Loucy (cell line): Measurements from ENCODE around the gene HSPA4L.

Experiments
- H2AFZ ChIP-seq: fragments of 200-600 bp; sonication (generic); 2 replicates; pipeline ENCODE4 v1.6.0; 2016; ENCODE audit warnings: antibody characterized with exemption, mild to moderate bottlenecking, low read length, moderate library complexity
- H3F3A ChIP-seq: fragments of 200-600 bp; 2 replicates; pipeline ENCODE4 v1.6.0; 2016; ENCODE audit warnings: antibody characterized with exemption, low read depth, mild to moderate bottlenecking
- H3K27me3 ChIP-seq: fragments of 200-600 bp; sonication (generic); 2 replicates; pipeline ENCODE4 v1.6.1; 2014; ENCODE audit warnings: low read length, mild to moderate bottlenecking; ENCODE audit not compliant: insufficient read depth, poor library complexity, severe bottlenecking
- H3K36me3 ChIP-seq: fragments of 200-600 bp; sonication (generic); 2 replicates; pipeline ENCODE4 v1.6.1; 2016; ENCODE audit warnings: low read length; ENCODE audit not compliant: insufficient read depth
- H3K4me1 ChIP-seq: fragments of 200-600 bp; sonication (generic); 2 replicates; pipeline ENCODE4 v1.5.1; 2014; ENCODE audit warnings: low read length, mild to moderate bottlenecking; ENCODE audit not compliant: insufficient read depth, poor library complexity, severe bottlenecking
- H3K4me2 ChIP-seq: fragments of 200-600 bp; sonication (generic); 2 replicates; pipeline ENCODE4 v1.6.0; 2014; ENCODE audit warnings: antibody characterized with exemption, low read length, low read depth, mild to moderate bottlenecking; ENCODE audit not compliant: poor library complexity, severe bottlenecking
- H3K4me3 ChIP-seq: fragments of 200-600 bp; sonication (generic); 2 replicates; pipeline ENCODE4 v1.5.1; 2014; ENCODE audit warnings: low read length, mild to moderate bottlenecking, mixed read lengths; ENCODE audit not compliant: poor library complexity, severe bottlenecking
- H3K79me2 ChIP-seq: fragments of 200-600 bp; sonication (generic); 2 replicates; pipeline ENCODE4 v1.6.1; 2014; ENCODE audit warnings: low read length; ENCODE audit not compliant: insufficient read depth
- H3K9ac ChIP-seq: fragments of 200-600 bp; sonication (generic); 2 replicates; pipeline ENCODE4 v1.6.0; 2014; ENCODE audit warnings: mild to moderate bottlenecking, low read depth, low read length, moderate library complexity; ENCODE audit not compliant: poor library complexity, severe bottlenecking
- H3K9me2 ChIP-seq: fragments of 200-600 bp; sonication (generic); replicated peaks from 2 replicates; pipeline ENCODE4 v1.6.1; 2016; ENCODE audit warnings: low read depth, low read length, mixed read lengths
- H3K9me3 ChIP-seq: fragments of 200-600 bp; sonication (generic); 2 replicates; pipeline ENCODE4 v1.6.1; 2014; ENCODE audit warnings: mild to moderate bottlenecking, antibody characterized with exemption, low read length, low read depth; ENCODE audit not compliant: insufficient read depth
- H4K20me1 ChIP-seq: fragments of 200-600 bp; sonication (generic); 2 replicates; pipeline ENCODE4 v1.6.0; 2014; ENCODE audit warnings: antibody characterized with exemption, low read length, mild to moderate bottlenecking; ENCODE audit not compliant: insufficient read depth, poor library complexity, severe bottlenecking
- CTCF ChIP-seq: fragments of 200-600 bp; sonication (generic); conservative IDR thresholded peaks from 2 replicates; pipeline ENCODE4 v1.5.1; 2014; ENCODE audit warnings: mild to moderate bottlenecking, antibody characterized with exemption, low read length
- EZH2phosphoT487 ChIP-seq: fragments of 200-600 bp; IDR thresholded peaks from 2 replicates; pipeline ENCODE4 v1.6.1; 2018; ENCODE audit warnings: antibody characterized with exemption, mild to moderate bottlenecking, moderate library complexity, borderline replicate concordance

The HSPA4L gene

GRCh38 chr4:127782025-127782274, 172 bp upstream of the HSPA4L start:
- H3K27me3 ChIP-seq: no peaks in the 10 kb centered on the region
- no peak overlapping the region for H3K4me2 ChIP-seq
- no peaks in the 10 kb centered on the region for H3K79me2 ChIP-seq
- H3K9ac ChIP-seq: no peak overlapping the region
- no peaks in the 10 kb centered on the region for H3K36me3 ChIP-seq
- H3F3A ChIP-seq: no peaks in the 10 kb centered on the region
- no peaks in the 10 kb centered on the region for H4K20me1 ChIP-seq
- H3K9me2 ChIP-seq: no peaks in the 10 kb centered on the region
- H3K4me1 ChIP-seq: no peaks in the 10 kb centered on the region
- H3K9me3 ChIP-seq: no peaks in the 10 kb centered on the region
- TF ChIP-seq CTCF: no peak
- no peak for TF ChIP-seq EZH2phosphoT487
- H3K4me3 ChIP-seq: no peak overlapping the region
- no peak overlapping the region for H2AFZ ChIP-seq

- no peak for TF ChIP-seq CTCF
- TF ChIP-seq EZH2phosphoT487: no peak
- no peaks in the 10 kb centered on the region for H3K9me3 ChIP-seq
- no peaks in the 10 kb centered on the region for H3K9me2 ChIP-seq
- H3K27me3 ChIP-seq: no peaks in the 10 kb centered on the region
- H3K4me1 ChIP-seq: no peaks in the 10 kb centered on the region
- no peaks in the 10 kb centered on the region for H3F3A ChIP-seq
- H3K36me3 ChIP-seq: no peaks in the 10 kb centered on the region
- H3K4me2 ChIP-seq: no peak overlapping the region
- no peaks in the 10 kb centered on the region for H3K79me2 ChIP-seq
- H3K9ac ChIP-seq: no peak overlapping the region
- no peak overlapping the region for H2AFZ ChIP-seq
- no peaks in the 10 kb centered on the region for H4K20me1 ChIP-seq
- no peak overlapping the region for H3K4me3 ChIP-seq
These were observed 1.1 kb downstream of the HSPA4L start for GRCh38 chr4:127783026-127783769.

GRCh38 chr4:127783955-127784770, 2.0 kb downstream of the HSPA4L start:
- H2AFZ ChIP-seq: no peak overlapping the region
- H3K27me3 ChIP-seq: no peaks in the 10 kb centered on the region
- H3K9ac ChIP-seq: no peak overlapping the region
- no peaks in the 10 kb centered on the region for H3K9me2 ChIP-seq
- H4K20me1 ChIP-seq: no peaks in the 10 kb centered on the region
- no peaks in the 10 kb centered on the region for H3K79me2 ChIP-seq
- H3K4me2 ChIP-seq: no peak overlapping the region
- H3K36me3 ChIP-seq: no peaks in the 10 kb centered on the region
- H3F3A ChIP-seq: no peaks in the 10 kb centered on the region
- TF ChIP-seq CTCF: no peak
- TF ChIP-seq EZH2phosphoT487: no peak
- no peak overlapping the region for H3K4me3 ChIP-seq
- no peaks in the 10 kb centered on the region for H3K4me1 ChIP-seq
- no peaks in the 10 kb centered on the region for H3K9me3 ChIP-seq
